Fibroblast of pulmonary artery (primary cell): ENCODE measurements around the gene ARG2.
A peak's percentile ranks its signal among the peaks of the same experiment; 100 is the strongest.
"Not testable (repeated sequence)": the region's sequence is repeated elsewhere in the genome, so short reads cannot be mapped to it uniquely, and the experiment has no call there.

Experiments
- DNase-seq: peaks from one replicate; pipeline ENCODE4 v3.0.0-alpha.2; 2010; ENCODE audit warnings: low read depth
- H3K4me3 ChIP-seq: replicated peaks from 2 replicates; pipeline ENCODE4 v1.5.1; 2011; ENCODE audit warnings: low read depth, mild to moderate bottlenecking, control low read depth, low read length, moderate library complexity
- CTCF ChIP-seq: IDR thresholded peaks from 2 replicates; pipeline ENCODE4 v1.5.1; 2011; ENCODE audit warnings: mild to moderate bottlenecking, control low read depth, low read length, inconsistent platforms; ENCODE audit errors: missing control alignments

Gene ARG2

GRCh38 chr14:67584978-67585377 lies 34.7 kb upstream of the ARG2 start:
- TF ChIP-seq CTCF: no peak
- H3K4me3 ChIP-seq: no peak overlapping the region
- no peak for DNase-seq

GRCh38 chr14:67586369-67586768 lies 33.4 kb upstream of the ARG2 start:
- TF ChIP-seq CTCF: no peak
- no peak overlapping the region for H3K4me3 ChIP-seq
- DNase-seq: no peak

GRCh38 chr14:67589204-67589770 lies 30.4 kb upstream of the ARG2 start:
- DNase-seq: no peak
- H3K4me3 ChIP-seq: no peak overlapping the region
- no peak for TF ChIP-seq CTCF

- not testable (repeated sequence) for DNase-seq, H3K4me3 ChIP-seq
These were observed 26.1 kb upstream of the ARG2 start for GRCh38 chr14:67593650-67594049.

- no peak for TF ChIP-seq CTCF
These were observed 24.3 kb upstream of the ARG2 start for GRCh38 chr14:67595392-67595791.

GRCh38 chr14:67599698-67600561 lies 19.8 kb upstream of the ARG2 start, which contains the start of gene PIGH:
PIGH (minus strand) TSS chr14:67600268; CDS start chr14:67600203, 65 bp downstream.
- peak within 1 kb of the TSS; percentile 91 for H3K4me3 ChIP-seq
- DNase-seq: peak; percentile 86
- TF ChIP-seq CTCF: peak; percentile 37

More at GRCh38 chr14:67595392-67595791, 24.3 kb upstream of the ARG2 start:
- H3K4me3 ChIP-seq: no peak overlapping the region
- no peak for DNase-seq

- not testable (repeated sequence) for DNase-seq
- peak overlapping the region; percentile 91 for H3K4me3 ChIP-seq
These were observed 19.2 kb upstream of the ARG2 start for GRCh38 chr14:67600562-67600974.

GRCh38 chr14:67602076-67602475 lies 17.6 kb upstream of the ARG2 start:
- H3K4me3 ChIP-seq: no peak overlapping the region

More at GRCh38 chr14:67602076-67602475, 17.6 kb upstream of the ARG2 start:
- DNase-seq: no peak
- no peak for TF ChIP-seq CTCF
